D721Med (cell line): ENCODE measurements around the gene USP34.

Experiments used
- DNase-seq: peaks from one replicate; pipeline ENCODE4 v3.0.0; 2011; ENCODE audit warnings: low spot score; ENCODE audit not compliant: insufficient read length
- FAIRE-seq: peaks from 2 replicates; lab custom pipeline; 2011; peaks lifted over from hg19 to GRCh38; lab: Jason Lieb, UNC
- TF ChIP-seq, protein P1 (sequence below): IDR thresholded peaks from 2 replicates; pipeline ENCODE4 v1.5.1; 2012; ENCODE audit warnings: mild to moderate bottlenecking, control low read depth; ENCODE audit not compliant: insufficient read depth; ENCODE audit errors: missing control alignments

USP34 gene

DNA sequence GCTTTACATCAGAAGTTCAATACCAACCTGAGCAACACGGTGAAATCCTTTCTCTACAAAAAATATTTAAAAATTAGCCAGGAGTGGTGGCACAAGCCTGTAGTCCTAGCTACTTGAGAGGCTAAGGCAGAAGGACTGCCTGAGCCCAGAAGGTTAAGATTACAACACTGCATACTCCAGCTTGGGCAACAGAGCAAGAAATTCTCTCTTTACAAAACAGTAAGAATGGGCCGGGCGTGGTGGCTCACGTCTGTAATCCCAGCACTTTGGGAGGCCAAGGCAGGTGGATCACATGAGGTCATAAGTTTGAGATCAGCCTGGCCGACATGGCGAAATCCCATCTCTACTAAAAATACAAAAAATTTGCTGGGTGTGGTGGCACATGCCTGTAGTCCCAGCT is 113.2 kb downstream of the USP34 start:
- no peak for FAIRE-seq
- TF ChIP-seq, protein P1, sequence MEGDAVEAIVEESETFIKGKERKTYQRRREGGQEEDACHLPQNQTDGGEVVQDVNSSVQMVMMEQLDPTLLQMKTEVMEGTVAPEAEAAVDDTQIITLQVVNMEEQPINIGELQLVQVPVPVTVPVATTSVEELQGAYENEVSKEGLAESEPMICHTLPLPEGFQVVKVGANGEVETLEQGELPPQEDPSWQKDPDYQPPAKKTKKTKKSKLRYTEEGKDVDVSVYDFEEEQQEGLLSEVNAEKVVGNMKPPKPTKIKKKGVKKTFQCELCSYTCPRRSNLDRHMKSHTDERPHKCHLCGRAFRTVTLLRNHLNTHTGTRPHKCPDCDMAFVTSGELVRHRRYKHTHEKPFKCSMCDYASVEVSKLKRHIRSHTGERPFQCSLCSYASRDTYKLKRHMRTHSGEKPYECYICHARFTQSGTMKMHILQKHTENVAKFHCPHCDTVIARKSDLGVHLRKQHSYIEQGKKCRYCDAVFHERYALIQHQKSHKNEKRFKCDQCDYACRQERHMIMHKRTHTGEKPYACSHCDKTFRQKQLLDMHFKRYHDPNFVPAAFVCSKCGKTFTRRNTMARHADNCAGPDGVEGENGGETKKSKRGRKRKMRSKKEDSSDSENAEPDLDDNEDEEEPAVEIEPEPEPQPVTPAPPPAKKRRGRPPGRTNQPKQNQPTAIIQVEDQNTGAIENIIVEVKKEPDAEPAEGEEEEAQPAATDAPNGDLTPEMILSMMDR = no peak
- DNase-seq = no peak

- DNase-seq = no peak
- FAIRE-seq = no peak
- TF ChIP-seq, protein P1 = no peak
Measured at GRCh38 chr2:61356958-61357350, 113.9 kb downstream of the USP34 start.

DNA sequence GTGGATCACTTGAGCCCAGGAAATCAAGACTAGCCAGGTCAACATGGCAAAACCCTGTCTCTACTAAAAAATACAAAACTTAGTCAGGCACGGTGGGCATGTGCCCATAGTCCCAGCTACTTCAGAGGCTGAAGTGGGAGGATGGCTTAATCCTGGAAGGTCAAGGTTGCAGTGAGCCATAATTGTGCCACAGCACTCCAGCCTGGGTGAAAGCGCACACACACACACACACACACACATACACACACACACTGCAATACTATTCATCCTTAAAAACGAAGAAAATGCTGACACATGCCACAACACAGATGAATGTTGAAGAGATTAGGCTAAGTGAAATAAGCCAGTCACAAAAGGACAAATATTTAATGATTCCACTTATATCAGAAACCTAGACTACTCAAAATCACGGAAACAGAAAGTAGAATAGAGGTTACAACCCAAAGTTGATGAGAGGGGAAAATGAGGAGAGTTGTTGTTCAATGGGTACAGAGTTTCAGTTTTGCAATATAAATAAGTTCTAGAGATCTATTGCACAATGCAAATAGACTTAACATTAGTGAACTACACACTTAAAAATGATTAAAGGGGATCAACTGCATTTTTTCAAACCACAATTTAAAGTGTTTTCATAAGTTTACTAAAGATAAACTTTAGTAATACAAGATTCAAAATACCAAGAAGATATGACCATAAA is 114.5 kb downstream of the USP34 start:
- no peak for FAIRE-seq
- no peak for DNase-seq
- TF ChIP-seq, protein P1 = no peak

GRCh38 chr2:61354543-61355197 is 116.2 kb downstream of the USP34 start:
- FAIRE-seq = no peak
- no peak for DNase-seq
- TF ChIP-seq, protein P1 = no peak

GRCh38 chr2:61353909-61354308 is 117.0 kb downstream of the USP34 start:
- no peak for FAIRE-seq
- TF ChIP-seq, protein P1 = no peak
- DNase-seq = no peak

- TF ChIP-seq, protein P1 = no peak
- no peak for DNase-seq
- FAIRE-seq = no peak
Measured at GRCh38 chr2:61350777-61351176, 120.1 kb downstream of the USP34 start.

GRCh38 chr2:61343141-61343540 is 127.7 kb downstream of the USP34 start:
- FAIRE-seq (no peak), DNase-seq (no peak)
- TF ChIP-seq, protein P1 = no peak
